Peyer's patch (tissue), 4 donors: ENCODE measurements around the gene ABHD17A.

Experiments
- POLR2A ChIP-seq, 2 donors: fragments of 450-650 bp; IDR thresholded peaks; one replicate each; pipeline ENCODE4 v1.5.1; 2017; ENCODE audit warnings: antibody characterized with exemption in 2 of 2, mild to moderate bottlenecking in 2 of 2, moderate library complexity in 2 of 2
- TF ChIP-seq, protein P1 (sequence below), 6 experiments: fragments of 450-650 bp in 4 of 6; fragments of 200-600 bp in 2 of 6; sonication (generic) in 1 of 6; IDR thresholded peaks; one replicate each; pipeline ENCODE4 v1.5.1; 2017 to 2019; ENCODE audit warnings: antibody characterized with exemption in 6 of 6, mild to moderate bottlenecking in 3 of 6, moderate library complexity in 1 of 6

DNA sequence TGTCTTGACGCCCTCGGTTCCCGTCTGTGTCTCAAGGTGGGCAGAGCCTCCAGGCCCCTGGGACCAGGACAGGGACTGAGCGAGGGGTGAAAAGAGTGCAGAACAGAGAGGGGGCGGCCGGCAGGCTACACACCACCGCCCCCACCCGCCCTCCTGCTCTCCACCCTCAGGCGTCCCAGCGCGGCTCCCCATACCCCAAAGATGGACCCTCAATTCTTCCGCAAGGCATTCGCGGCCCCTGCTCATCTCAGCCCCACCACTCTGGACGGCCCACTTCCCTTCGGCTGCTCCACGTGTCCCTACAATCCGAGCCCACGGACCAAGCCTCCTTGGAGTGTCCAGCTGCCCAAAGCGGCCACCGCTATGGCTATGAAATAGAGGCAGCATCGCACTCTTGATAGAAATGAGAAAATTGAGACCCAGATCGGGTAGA, 23.7 kb downstream of the ABHD17A start:
- TF ChIP-seq POLR2A (IDR thresholded peaks at IDR 0.05): no peak
- TF ChIP-seq, protein P1, sequence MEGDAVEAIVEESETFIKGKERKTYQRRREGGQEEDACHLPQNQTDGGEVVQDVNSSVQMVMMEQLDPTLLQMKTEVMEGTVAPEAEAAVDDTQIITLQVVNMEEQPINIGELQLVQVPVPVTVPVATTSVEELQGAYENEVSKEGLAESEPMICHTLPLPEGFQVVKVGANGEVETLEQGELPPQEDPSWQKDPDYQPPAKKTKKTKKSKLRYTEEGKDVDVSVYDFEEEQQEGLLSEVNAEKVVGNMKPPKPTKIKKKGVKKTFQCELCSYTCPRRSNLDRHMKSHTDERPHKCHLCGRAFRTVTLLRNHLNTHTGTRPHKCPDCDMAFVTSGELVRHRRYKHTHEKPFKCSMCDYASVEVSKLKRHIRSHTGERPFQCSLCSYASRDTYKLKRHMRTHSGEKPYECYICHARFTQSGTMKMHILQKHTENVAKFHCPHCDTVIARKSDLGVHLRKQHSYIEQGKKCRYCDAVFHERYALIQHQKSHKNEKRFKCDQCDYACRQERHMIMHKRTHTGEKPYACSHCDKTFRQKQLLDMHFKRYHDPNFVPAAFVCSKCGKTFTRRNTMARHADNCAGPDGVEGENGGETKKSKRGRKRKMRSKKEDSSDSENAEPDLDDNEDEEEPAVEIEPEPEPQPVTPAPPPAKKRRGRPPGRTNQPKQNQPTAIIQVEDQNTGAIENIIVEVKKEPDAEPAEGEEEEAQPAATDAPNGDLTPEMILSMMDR (IDR thresholded peaks at IDR 0.05): no peak
